ENCODE measurements around the gene CGB1.

- TF ChIP-seq CTCF (IDR thresholded peaks at IDR 0.05; ENCODE audit: low read length) (no peak), EZH2phosphoT487 (IDR thresholded peaks at IDR 0.05; ENCODE audit: low read length) (no peak), EZH2 (optimal IDR thresholded peaks at IDR 0.05; ENCODE audit: low read depth, low read length) (no peak)
These were observed 22.4 kb upstream of the CGB1 start for GRCh38 chr19:49059053-49059452.
